Left ventricle myocardium superior (tissue), 1 donor: ENCODE results near the gene CARMIL1. TPM values are rescaled to one million over a fixed set of nuclear protein-coding genes. Genes with fewer than 3 reads are reported as not detected.
"Not testable (repeated sequence)": the region's sequence is repeated elsewhere in the genome, so short reads cannot be mapped to it uniquely, and the experiment has no call there.

Source experiments
- ATAC-seq: fragments of 200-7000 bp; cut with Tn5 transposase; one replicate; pipeline ENCODE4 v1.9.1; 2020; ENCODE audit warnings: mild to moderate bottlenecking, moderate library complexity
- DNase-seq: peaks from one replicate; pipeline ENCODE4 v3.0.0-alpha.2; 2020
- intact Hi-C: fragments of 100-400 bp; cut with micrococcal nuclease; formaldehyde crosslinking; loops from one replicate; pipeline ENCODE4 v1.11.0; 2022
- total RNA-seq: library from RNA; stranded (reverse); fragmentation: NEBNext Ultra II Directional; extraction: Animal tissue kit (Norgen Biotek cat#: 25700); gene quantifications from one replicate; pipeline ENCODE4 v1.2.1, GENCODE V29; 2021
- donor health status: DM: no; HTN: yes; CAD: no; lungs with severe emphysema.

CARMIL1 gene
- total RNA-seq, 1 donor from 2014 or later = 4.7 TPM

GRCh38 chr6:25352285-25352684 lies 73.1 kb downstream of the CARMIL1 start:
- ATAC-seq (no peak), DNase-seq (no peak)
- intact Hi-C loops = no loop called here

DNA sequence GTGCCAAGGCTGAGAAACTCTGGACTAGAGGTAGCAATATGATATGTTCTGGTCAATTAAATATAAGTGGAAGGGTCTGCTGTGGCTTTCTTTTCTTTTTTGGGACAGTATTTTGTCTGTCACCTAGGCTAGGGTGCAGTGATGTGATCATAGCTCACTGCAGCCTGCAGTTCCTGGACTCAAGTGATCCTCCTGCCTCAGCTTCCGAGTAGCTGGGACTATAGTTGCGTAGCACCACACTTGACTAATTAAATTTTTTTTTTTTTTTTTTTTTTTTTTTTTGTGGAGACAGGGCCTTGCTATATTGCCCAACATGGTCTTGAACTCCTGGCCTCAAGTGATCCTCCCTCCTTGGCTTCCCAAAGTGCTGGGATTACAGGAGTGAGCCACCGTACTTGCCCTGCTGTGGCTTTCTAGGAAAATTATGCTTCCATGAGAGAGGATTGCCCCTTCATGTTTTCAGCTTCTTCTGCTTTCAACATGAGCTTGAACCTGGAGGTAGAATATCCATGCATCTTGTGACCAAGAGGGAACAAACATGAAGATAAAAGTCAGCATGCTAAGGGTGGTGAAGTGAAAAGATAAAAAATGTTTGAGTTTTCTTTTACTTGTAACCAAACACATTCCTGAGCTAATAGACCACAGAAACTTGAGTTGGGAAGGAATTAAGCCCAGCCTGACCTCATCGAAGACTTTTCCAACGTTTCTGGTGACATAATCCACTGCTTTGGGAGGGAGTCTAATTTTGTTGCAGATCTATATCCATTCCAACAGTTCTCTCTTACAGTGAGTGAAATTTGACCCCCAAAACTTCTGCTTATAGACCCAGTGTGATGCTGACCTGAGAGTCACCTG lies 75.1 kb downstream of the CARMIL1 start:
- ATAC-seq (peak; percentile 44), DNase-seq (no peak)
- intact Hi-C loops = no loop called here

DNA sequence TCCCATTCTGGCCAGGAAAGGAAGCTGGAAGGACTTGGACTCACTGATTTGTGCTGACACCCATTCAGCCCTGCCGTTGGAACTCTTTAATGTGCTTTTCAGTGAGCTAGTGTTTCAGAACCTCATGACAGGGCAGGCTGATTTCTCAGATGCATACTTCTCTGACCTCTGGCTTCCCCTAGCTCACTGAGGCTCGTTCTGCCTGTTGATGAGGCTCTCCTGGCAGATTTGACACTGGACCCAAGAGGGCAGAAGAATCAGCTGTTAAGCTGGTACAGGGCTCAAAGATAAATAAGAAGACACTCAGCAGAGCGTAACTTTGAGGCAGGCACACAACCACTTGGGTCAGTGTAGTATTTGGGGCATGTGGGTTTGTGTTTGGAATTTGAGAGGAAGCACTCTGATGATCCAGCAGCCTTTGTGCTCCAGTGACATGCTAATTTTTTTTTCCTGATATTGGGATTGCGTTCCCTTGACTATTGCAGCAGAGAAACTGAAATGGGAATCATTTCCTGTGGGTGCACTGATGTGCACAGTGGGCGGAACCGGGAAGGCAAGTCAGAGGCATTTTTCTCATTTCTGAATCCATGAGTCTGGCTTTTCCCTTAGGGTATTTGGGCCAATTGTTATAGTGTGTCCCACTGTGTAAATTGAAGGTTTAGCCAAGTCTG lies 80.2 kb downstream of the CARMIL1 start:
- ATAC-seq (peak; percentile 88), DNase-seq (peak; percentile 50)
- intact Hi-C loops = no loop called here

GRCh38 chr6:25359891-25360290 lies 80.7 kb downstream of the CARMIL1 start:
- intact Hi-C loops = no loop called here
- ATAC-seq = no peak
- no peak for DNase-seq

- intact Hi-C loops = no loop called here
- no peak for ATAC-seq
- no peak for DNase-seq
Observed at GRCh38 chr6:25360621-25361020, 81.4 kb downstream of the CARMIL1 start.

DNA sequence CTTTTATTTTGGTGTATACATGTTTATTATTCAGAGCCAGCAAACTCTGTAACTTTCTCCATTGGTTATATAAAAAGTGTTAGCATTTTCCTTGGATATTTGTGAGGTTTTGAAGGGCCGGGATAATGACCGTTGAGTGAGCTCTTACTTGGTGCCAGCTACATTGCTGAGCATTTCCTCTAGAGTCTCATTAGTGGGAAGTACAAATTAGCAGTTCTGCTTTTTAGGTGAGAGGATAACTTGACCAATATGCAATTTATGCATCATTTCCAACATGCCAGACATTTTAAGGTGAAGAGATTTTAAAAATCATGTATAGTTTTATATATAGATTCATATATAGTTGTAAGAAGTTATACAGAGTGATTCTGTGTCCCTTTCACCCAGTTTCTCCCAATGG lies 84.3 kb downstream of the CARMIL1 start:
- ATAC-seq = no peak
- no peak for DNase-seq
- intact Hi-C loops = no loop called here

DNA sequence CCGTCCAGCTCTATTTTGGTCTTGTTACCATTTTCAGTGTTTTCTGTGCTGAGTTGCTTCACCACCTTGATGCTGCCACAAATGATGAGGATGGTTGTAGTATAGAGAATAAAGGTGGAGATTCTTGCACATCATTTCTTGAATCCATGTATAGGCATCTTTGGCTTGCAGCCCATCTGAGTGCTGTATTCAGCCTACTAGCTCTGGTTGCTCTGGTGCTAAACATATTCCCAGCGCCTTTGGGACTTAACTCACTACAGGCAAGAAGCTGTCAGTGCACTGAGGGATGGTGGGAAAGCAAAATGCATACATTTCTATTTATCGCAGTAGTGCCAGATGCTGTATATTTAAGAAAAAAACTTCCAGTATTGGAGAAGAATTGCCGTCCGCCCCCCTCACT lies 86.0 kb downstream of the CARMIL1 start:
- no peak for ATAC-seq
- DNase-seq = no peak
- intact Hi-C loops = no loop called here

GRCh38 chr6:25366903-25367545 lies 87.8 kb downstream of the CARMIL1 start:
- ATAC-seq (no peak), DNase-seq (no peak)
- intact Hi-C loops = no loop called here

GRCh38 chr6:25369036-25369432 lies 89.9 kb downstream of the CARMIL1 start:
- DNase-seq (peak; percentile 56), ATAC-seq (peak; percentile 73)
- intact Hi-C loops = no loop called here

DNA sequence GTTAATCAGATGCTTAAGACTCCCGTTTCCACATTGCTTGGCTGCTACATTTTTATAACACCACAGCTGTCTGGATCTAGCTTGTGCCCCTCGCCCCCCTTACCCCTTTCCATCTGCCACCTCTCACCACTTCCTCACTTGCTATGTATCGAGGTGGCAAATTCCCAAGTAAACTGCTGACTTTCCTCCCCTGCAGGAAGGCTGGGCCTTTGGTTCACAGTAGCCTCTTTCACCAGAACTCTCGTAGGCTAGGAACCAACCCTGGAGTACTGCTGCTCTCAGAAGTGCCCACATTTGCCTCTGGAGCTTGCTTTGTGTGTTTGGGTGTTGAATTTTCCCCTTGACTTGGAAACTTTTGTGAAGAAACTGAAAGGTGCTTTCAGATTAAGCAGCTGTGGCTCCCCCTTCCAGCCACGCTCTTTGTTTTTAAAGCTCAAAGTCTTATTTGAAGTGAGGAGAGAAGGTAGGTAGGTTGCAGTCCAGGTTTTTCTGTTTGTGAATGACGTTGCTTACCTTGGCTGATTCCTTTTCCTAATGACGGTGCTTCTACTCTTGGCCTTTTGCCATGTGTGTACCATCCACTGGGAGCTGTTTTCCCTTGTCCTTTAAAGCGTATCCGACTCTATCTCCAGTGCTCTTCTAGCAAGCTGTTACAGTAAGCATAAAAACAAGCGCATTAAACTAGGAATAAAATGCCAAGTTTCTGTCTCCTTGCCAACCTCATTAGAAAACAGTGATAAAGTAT lies 90.4 kb downstream of the CARMIL1 start:
- DNase-seq = no peak
- intact Hi-C loops = no loop called here
- ATAC-seq = peak; percentile 78

GRCh38 chr6:25370178-25371036 lies 91.2 kb downstream of the CARMIL1 start:
- DNase-seq (no peak), ATAC-seq (no peak)
- intact Hi-C loops = no loop called here

GRCh38 chr6:25371037-25371347 lies 91.8 kb downstream of the CARMIL1 start:
- intact Hi-C loops = no loop called here
- no peak for DNase-seq
- no peak for ATAC-seq

- DNase-seq (no peak), ATAC-seq (no peak)
- intact Hi-C loops = no loop called here
Observed at GRCh38 chr6:25375125-25375524, 96.0 kb downstream of the CARMIL1 start.

GRCh38 chr6:25377664-25378063 lies 98.5 kb downstream of the CARMIL1 start:
- no peak for ATAC-seq
- intact Hi-C loops = no loop called here
- no peak for DNase-seq

DNA sequence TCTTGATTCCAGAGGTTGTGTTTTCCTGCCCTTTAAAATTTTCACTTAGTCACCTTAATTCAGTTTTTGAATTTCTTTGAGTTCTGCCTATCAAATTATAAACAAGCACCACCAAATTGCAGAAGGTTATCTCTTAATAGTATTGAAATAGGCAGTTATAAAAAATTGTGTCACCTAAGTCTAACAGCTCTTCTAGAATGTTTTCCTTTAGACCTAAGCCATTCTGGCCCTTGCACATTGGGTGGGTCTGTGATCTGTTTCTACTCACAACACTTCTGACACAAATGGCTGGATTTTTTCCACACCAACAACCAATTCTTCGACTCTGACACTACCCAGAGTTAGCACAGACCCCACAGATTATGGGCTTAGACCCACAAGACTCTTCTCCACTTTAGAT lies 101.9 kb downstream of the CARMIL1 start:
- ATAC-seq (no peak), DNase-seq (no peak)
- intact Hi-C loops = no loop called here

- intact Hi-C loops, ATAC-seq: not testable (repeated sequence)
Observed at GRCh38 chr6:25382476-25382875, 103.3 kb downstream of the CARMIL1 start.

GRCh38 chr6:25384234-25384633 lies 105.1 kb downstream of the CARMIL1 start:
- intact Hi-C loops = no loop called here
- DNase-seq (no peak), ATAC-seq (no peak)

More at GRCh38 chr6:25382476-25382875, 103.3 kb downstream of the CARMIL1 start:
- not testable (repeated sequence) for DNase-seq

DNA sequence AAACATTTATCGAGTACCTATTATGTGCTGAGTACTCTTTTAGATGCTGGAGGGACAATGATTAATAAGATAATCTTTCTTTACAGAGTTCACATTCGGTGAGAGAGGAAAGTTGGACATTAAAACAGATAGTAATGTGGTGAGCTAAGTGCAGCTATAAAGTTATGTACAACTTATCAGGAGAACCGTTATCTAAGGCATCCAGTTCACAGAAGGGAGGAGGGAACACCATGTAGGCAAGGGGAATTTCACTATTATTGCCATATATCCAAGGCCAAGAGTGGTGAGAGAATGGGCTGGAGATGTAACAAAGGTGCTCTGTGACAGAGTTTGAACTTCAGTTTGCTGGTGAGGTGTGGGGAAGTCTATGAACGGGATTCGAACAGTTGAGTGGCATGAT lies 105.8 kb downstream of the CARMIL1 start:
- ATAC-seq (peak; percentile 78), DNase-seq (no peak)
- intact Hi-C loops = no loop called here

GRCh38 chr6:25387483-25387882 lies 108.3 kb downstream of the CARMIL1 start:
- DNase-seq = no peak
- ATAC-seq = no peak
- intact Hi-C loops = no loop called here
